Naive thymus-derived CD4-positive, alpha-beta T cell (primary cell): ENCODE results near the gene GMPPB. TPM values are rescaled to one million over a fixed set of nuclear protein-coding genes. Genes with fewer than 3 reads are reported as not detected.

Experiments
- ATAC-seq: fragments of 150-1000 bp; cut with Tn5 transposase; 2 replicates; pipeline ENCODE4 v1.10.0; 2021; ENCODE audit warnings: mild to moderate bottlenecking, moderate library complexity
- CTCF ChIA-PET: fragments of 350-600 bp; sonication (Branson Sonifier 250); formaldehyde crosslinking; loops from one replicate; lab custom pipeline; 2021; ENCODE audit warnings: antibody characterized with exemption; lab: Charles Lee
- POLR2A ChIA-PET: fragments of 350-600 bp; sonication (Branson Sonifier 250); formaldehyde crosslinking; loops from one replicate; lab custom pipeline; 2021; ENCODE audit warnings: antibody characterized with exemption, inconsistent platforms; lab: Charles Lee
- DNase-seq, 9 donors: peaks; one replicate each; pipeline versions ENCODE4 v3.0.0 to v3.0.0-alpha.2; 2020 to 2022; ENCODE audit warnings: mixed read lengths in 1 of 9
- H3K27ac ChIP-seq: one replicate; pipeline ENCODE4 v1.7.0; 2013; ENCODE audit warnings: mild to moderate bottlenecking, low read depth, low read length, moderate library complexity
- H3K27me3 ChIP-seq, 2 donors: one replicate each; pipeline ENCODE4 v1.7.0; 2013; ENCODE audit warnings: low read length in 2 of 2, mild to moderate bottlenecking in 2 of 2, moderate library complexity in 2 of 2; ENCODE audit not compliant: control insufficient read depth in 2 of 2, insufficient read depth in 2 of 2
- H3K36me3 ChIP-seq, 3 experiments: 1 replicate in 2 of 3; 2 replicates in 1 of 3; pipeline ENCODE4 v1.7.0; 2013; ENCODE audit warnings: low read length in 3 of 3, mild to moderate bottlenecking in 3 of 3, moderate library complexity in 1 of 3; ENCODE audit not compliant: insufficient read depth in 3 of 3, control insufficient read depth in 2 of 3
- H3K4me1 ChIP-seq, 2 donors: one replicate each; pipeline ENCODE4 v1.7.0; 2013; ENCODE audit warnings: low read length in 2 of 2, mild to moderate bottlenecking in 2 of 2, moderate library complexity in 1 of 2; ENCODE audit not compliant: control insufficient read depth in 2 of 2, insufficient read depth in 2 of 2
- H3K4me3 ChIP-seq: 2 replicates; pipeline ENCODE4 v1.7.0; 2013; ENCODE audit warnings: mild to moderate bottlenecking, low read length
- H3K9me3 ChIP-seq, 3 experiments: 1 replicate in 2 of 3; 2 replicates in 1 of 3; pipeline ENCODE4 v1.7.0; 2013; ENCODE audit warnings: low read length in 3 of 3; ENCODE audit not compliant: control insufficient read depth in 2 of 3
- H3K27ac Mint-ChIP-seq, 9 donors: one replicate each; pipeline ENCODE4 v1.8.0; 2020 to 2022; ENCODE audit warnings: mixed read lengths in 9 of 9, mild to moderate bottlenecking in 8 of 9, moderate library complexity in 5 of 9, inconsistent platforms in 2 of 9
- H3K27me3 Mint-ChIP-seq, 5 donors: one replicate each; pipeline ENCODE4 v1.8.0; 2021 to 2022; ENCODE audit warnings: mixed read lengths in 5 of 5, mild to moderate bottlenecking in 1 of 5
- H3K36me3 Mint-ChIP-seq, 5 donors: one replicate each; pipeline ENCODE4 v1.8.0; 2020 to 2022; ENCODE audit warnings: mixed read lengths in 5 of 5, mild to moderate bottlenecking in 3 of 5, inconsistent platforms in 1 of 5
- H3K4me1 Mint-ChIP-seq, 7 donors: one replicate each; pipeline ENCODE4 v1.8.0; 2020 to 2022; ENCODE audit warnings: mixed read lengths in 7 of 7, mild to moderate bottlenecking in 3 of 7, inconsistent platforms in 1 of 7
- H3K4me3 Mint-ChIP-seq, 10 donors: one replicate each; pipeline ENCODE4 v1.8.0; 2020 to 2022; ENCODE audit warnings: mild to moderate bottlenecking in 10 of 10, mixed read lengths in 10 of 10, moderate library complexity in 6 of 10, inconsistent platforms in 2 of 10
- H3K9me3 Mint-ChIP-seq, 11 donors: one replicate each; pipeline ENCODE4 v1.8.0; 2020 to 2022; ENCODE audit warnings: mixed read lengths in 11 of 11, mild to moderate bottlenecking in 4 of 11, inconsistent platforms in 1 of 11, moderate library complexity in 1 of 11
- intact Hi-C, 2 donors: fragments of 100-400 bp; cut with micrococcal nuclease; formaldehyde crosslinking; loops; one replicate each; pipeline ENCODE4 v1.15.1; 2023
- polyA plus RNA-seq, 2 donors: library from polyadenylated mRNA; unstranded; fragments of 300-500 nt; fragmentation: Illumina TruSeq; gene quantifications; one replicate each; pipeline ENCODE4 v1.2.3, GENCODE V29; 2021
- total RNA-seq, 6 experiments: library from RNA in 5 of 6; stranded (reverse) in 5 of 6; gene quantifications; 1 replicate in 5 of 6; 2 replicates in 1 of 6; pipeline ENCODE4 v1.2.3 and lab custom pipeline; 2021 to 2026

The GMPPB gene
- total and polyA plus RNA-seq, 7 experiments from 2014 or later, result 14.9 to 60.4 (median 39.3) TPM

GRCh38 chr3:49681543-49681942, 42.2 kb downstream of the GMPPB start:
- Histone ChIP-seq H3K27ac (no peak overlapping the region), H3K27me3 (no peaks in the 10 kb centered on the region), H3K4me3 (no peak overlapping the region), H3K4me1 (peaks cover 0 to 6% of the 10 kb centered on the region in 2 donors), H3K36me3 (peaks cover 9 to 77% (median 31%) of the 10 kb centered on the region in 3 experiments), H3K9me3 (no peaks in the 10 kb centered on the region)
- Mint-ChIP-seq H3K27ac (no peak overlapping the region), H3K9me3 (no peaks in the 10 kb centered on the region), H3K27me3 (no peaks in the 10 kb centered on the region), H3K4me3 (no peak overlapping the region), H3K36me3 (peaks cover 0 to 20% (median 9%) of the 10 kb centered on the region in 5 donors), H3K4me1 (peaks cover 0 to 23% (median 13%) of the 10 kb centered on the region in 7 donors)
- ATAC-seq (no peak), DNase-seq (no peak)
- ChIA-PET CTCF (interaction anchor here (0.8 to 2.0 kb wide), 2 partner anchors 11 to 141 kb away, joined by 3 to 5 read pairs; no protein-coding TSS in a partner anchor), POLR2A (no interaction called here)
- intact Hi-C loops, result no loop called here

- no peaks in the 10 kb centered on the region for H3K9me3 ChIP-seq
- peaks cover 9 to 80% (median 31%) of the 10 kb centered on the region in 3 experiments for H3K36me3 ChIP-seq
- no peaks in the 10 kb centered on the region for H3K27me3 Mint-ChIP-seq
- peaks cover 0 to 23% (median 9%) of the 10 kb centered on the region in 5 donors for H3K36me3 Mint-ChIP-seq
- peaks cover 0 to 10% of the 10 kb centered on the region in 2 donors for H3K4me1 ChIP-seq
- intact Hi-C loops, result no loop called here
- no peak overlapping the region for H3K27ac ChIP-seq
- H3K4me3 ChIP-seq, result no peak overlapping the region
- ChIA-PET CTCF (interaction anchor here (0.8 to 2.0 kb wide), 2 partner anchors 10 to 141 kb away, joined by 3 to 5 read pairs; no protein-coding TSS in a partner anchor), POLR2A (no interaction called here)
- no peaks in the 10 kb centered on the region for H3K9me3 Mint-ChIP-seq
- H3K4me1 Mint-ChIP-seq, result peaks cover 0 to 27% (median 17%) of the 10 kb centered on the region in 7 donors
- no peak overlapping the region for H3K4me3 Mint-ChIP-seq
- no peak overlapping the region for H3K27ac Mint-ChIP-seq
- ATAC-seq, result no peak
- no peak for DNase-seq
- H3K27me3 ChIP-seq, result no peaks in the 10 kb centered on the region
Measured at GRCh38 chr3:49681232-49681522, 42.6 kb downstream of the GMPPB start.

GRCh38 chr3:49680493-49681231, 43.1 kb downstream of the GMPPB start:
- POLR2A ChIA-PET, result interaction anchor here (1.1 kb wide), 1 partner anchor 43 kb away, joined by 3 read pairs; no protein-coding TSS in a partner anchor
- Histone ChIP-seq H3K9me3 (no peaks in the 10 kb centered on the region), H3K36me3 (peaks cover 9 to 86% (median 31%) of the 10 kb centered on the region in 3 experiments), H3K27ac (no peak overlapping the region), H3K27me3 (no peaks in the 10 kb centered on the region), H3K4me3 (no peak overlapping the region), H3K4me1 (peaks cover 0 to 15% of the 10 kb centered on the region in 2 donors)
- intact Hi-C loops, result no loop called here
- Mint-ChIP-seq H3K27ac (no peak overlapping the region), H3K4me1 (peaks cover 2 to 32% (median 22%) of the 10 kb centered on the region in 7 donors), H3K4me3 (peak overlapping the region in 1 of 10 donors; percentile 39), H3K9me3 (no peaks in the 10 kb centered on the region), H3K27me3 (no peaks in the 10 kb centered on the region), H3K36me3 (peaks cover 0 to 25% (median 9%) of the 10 kb centered on the region in 5 donors)
- CTCF ChIA-PET, result interaction anchor here (0.5 to 2.0 kb wide), 2 partner anchors 12 to 141 kb away, joined by 3 to 5 read pairs; no protein-coding TSS in a partner anchor
- ATAC-seq (no peak), DNase-seq (no peak)

- ChIA-PET POLR2A (no interaction called here), CTCF (interaction anchor here (0.9 kb wide), 1 partner anchor 136 kb away, joined by 6 read pairs; no protein-coding TSS in a partner anchor)
- DNase-seq (no peak), ATAC-seq (no peak)
- intact Hi-C loops, result loop anchor here in 1 of 2 donors (2.0 to 10.0 kb wide), 2 partner anchors 669 to 889 kb away; partner anchors contain the start of genes C3orf18, HEMK1 and WDR6
- H3K36me3 Mint-ChIP-seq, result peaks cover 0 to 25% (median 9%) of the 10 kb centered on the region in 5 donors
- H3K9me3 ChIP-seq, result no peaks in the 10 kb centered on the region
- no peak overlapping the region for H3K4me3 ChIP-seq
- peaks cover 22 to 57% (median 43%) of the 10 kb centered on the region in 7 donors for H3K4me1 Mint-ChIP-seq
- no peaks in the 10 kb centered on the region for H3K27me3 ChIP-seq
- H3K27ac Mint-ChIP-seq, result peak overlapping the region in 3 of 9 donors; percentile 19 to 99 (median 37)
- H3K4me1 ChIP-seq, result peaks cover 16 to 31% of the 10 kb centered on the region in 2 donors
- H3K9me3 Mint-ChIP-seq, result no peaks in the 10 kb centered on the region
- no peak overlapping the region for H3K27ac ChIP-seq
- H3K27me3 Mint-ChIP-seq, result no peaks in the 10 kb centered on the region
- H3K4me3 Mint-ChIP-seq, result peak overlapping the region in 8 of 10 donors; percentile 90 to 97 (median 94)
- peaks cover 9 to 58% (median 23%) of the 10 kb centered on the region in 3 experiments for H3K36me3 ChIP-seq
Measured at GRCh38 chr3:49675912-49676311, 47.8 kb downstream of the GMPPB start.

- ChIA-PET CTCF (no interaction called here), POLR2A (interaction anchor here (0.5 kb wide), 1 partner anchor 284 kb away, joined by 3 read pairs; no protein-coding TSS in a partner anchor)
- H3K4me3 ChIP-seq, result peak overlapping the region; percentile 79
Measured at GRCh38 chr3:49674497-49674983, 49.2 kb downstream of the GMPPB start.

More at GRCh38 chr3:49674497-49674983, 49.2 kb downstream of the GMPPB start:
- intact Hi-C loops, result loop anchor here (1.0 to 10.0 kb wide), 22 partner anchors 15 to 890 kb away; partner anchors contain the start of genes MST1 (in 2 of the 2), RNF123 (in 2 of the 2), TRAIP (in 2 of the 2) and USP4 (in 2 of the 2)
- Histone ChIP-seq H3K9me3 (no peaks in the 10 kb centered on the region), H3K4me1 (peaks cover 16 to 31% of the 10 kb centered on the region in 2 donors), H3K27ac (peak overlapping the region; percentile 94), H3K36me3 (peaks cover 9 to 45% (median 14%) of the 10 kb centered on the region in 3 experiments), H3K27me3 (no peaks in the 10 kb centered on the region)
- Mint-ChIP-seq H3K4me1 (peaks cover 15 to 57% (median 38%) of the 10 kb centered on the region in 7 donors), H3K36me3 (peaks cover 0 to 13% (median 4%) of the 10 kb centered on the region in 5 donors), H3K27ac (peak overlapping the region in 8 of 9 donors; percentile 17 to 99 (median 86)), H3K4me3 (peak overlapping the region; percentile 90 to 97 (median 94)), H3K27me3 (no peaks in the 10 kb centered on the region), H3K9me3 (no peaks in the 10 kb centered on the region)
- ATAC-seq, result peak; percentile 8
- peak in 1 of 9 donors; percentile 48 for DNase-seq
